Endothelial cell of umbilical vein (primary cell): ENCODE measurements around the gene SGCG. TPM values are rescaled to one million over a fixed set of nuclear protein-coding genes. Genes with fewer than 3 reads are reported as not detected.

Experiments used
- BruUV-seq: library from RNA; stranded (reverse); fragments of 400-500 nt; replicated peaks from 2 replicates; lab custom pipeline; 2021; lab: Mats Ljungman, UMichigan
- CTCF ChIA-PET: fragments of 300-600, 350-600 bp; sonication (Branson Sonifier 250); formaldehyde crosslinking; loops from one replicate; lab custom pipeline; 2021; ENCODE audit warnings: antibody characterized with exemption, inconsistent platforms; lab: Charles Lee
- POLR2A ChIA-PET: fragments of 300-600, 350-600 bp; sonication (Branson Sonifier 250); formaldehyde crosslinking; loops from one replicate; lab custom pipeline; 2021; ENCODE audit warnings: antibody characterized with exemption, inconsistent platforms; lab: Charles Lee
- DNase-seq: peaks from one replicate; pipeline ENCODE4 v3.0.0-alpha.2; 2011; ENCODE audit warnings: low read depth, low spot score
- FAIRE-seq: peaks from 2 replicates; lab custom pipeline; 2011; peaks lifted over from hg19 to GRCh38; lab: Jason Lieb, UNC
- H2AFZ ChIP-seq: 2 replicates; pipeline ENCODE4 v1.6.0; 2012; ENCODE audit warnings: low read depth, low read length, control low read depth, inconsistent platforms
- H3K27ac ChIP-seq: 2 replicates; pipeline ENCODE4 v1.5.1; 2011; ENCODE audit warnings: low read depth, mild to moderate bottlenecking, control low read depth, low read length, moderate library complexity; ENCODE audit not compliant: insufficient read depth
- H3K27me3 ChIP-seq, 2 experiments: 2 replicates each; pipeline versions ENCODE4 v1.6.0 to v1.6.1; 2011; ENCODE audit warnings: low read length in 2 of 2, mixed read lengths in 1 of 2; ENCODE audit not compliant: control insufficient read depth in 2 of 2, insufficient read depth in 2 of 2
- H3K36me3 ChIP-seq, 2 experiments: 2 replicates in 1 of 2; 3 replicates in 1 of 2; pipeline ENCODE4 v1.5.1; 2011; ENCODE audit warnings: low read length in 2 of 2, mild to moderate bottlenecking in 1 of 2, moderate library complexity in 1 of 2; ENCODE audit not compliant: control insufficient read depth in 2 of 2, insufficient read depth in 2 of 2; ENCODE audit errors: extremely low read depth in 1 of 2
- H3K4me1 ChIP-seq: 3 replicates; pipeline ENCODE4 v1.5.1; 2011; ENCODE audit warnings: mild to moderate bottlenecking, low read length; ENCODE audit not compliant: control insufficient read depth, insufficient read depth; ENCODE audit errors: extremely low read depth
- H3K4me2 ChIP-seq: 2 replicates; pipeline ENCODE4 v1.6.1; 2011; ENCODE audit warnings: low read length, control low read depth, mixed read lengths; ENCODE audit not compliant: insufficient read depth
- H3K4me3 ChIP-seq, 3 experiments: fragments of 200-600 bp in 1 of 3; sonication (generic), shearing (Covaris generic) in 1 of 3; replicated peaks in 1 of 3; 2 replicates each; pipeline ENCODE4 v1.5.1; 2011 to 2016; ENCODE audit warnings: control low read depth in 3 of 3, low read length in 3 of 3, mild to moderate bottlenecking in 2 of 3, inconsistent platforms in 1 of 3, low read depth in 1 of 3, moderate library complexity in 1 of 3; ENCODE audit not compliant: insufficient read depth in 1 of 3
- H3K79me2 ChIP-seq: 2 replicates; pipeline ENCODE4 v1.6.0; 2012; ENCODE audit warnings: low read length, inconsistent platforms; ENCODE audit not compliant: control insufficient read depth, insufficient read depth
- H3K9ac ChIP-seq: replicated peaks from 2 replicates; pipeline ENCODE3; 2011; ENCODE audit warnings: low read length, control low read depth; ENCODE audit not compliant: insufficient read depth; ENCODE audit errors: extremely low read depth
- H3K9me1 ChIP-seq: replicated peaks from 3 replicates; pipeline ENCODE4 v1.6.0; 2011; ENCODE audit warnings: mild to moderate bottlenecking, low read length; ENCODE audit not compliant: control insufficient read depth, insufficient read depth; ENCODE audit errors: extremely low read depth
- H3K9me3 ChIP-seq: replicated peaks from 2 replicates; pipeline ENCODE4 v1.5.1; 2012; ENCODE audit warnings: low read length, inconsistent platforms; ENCODE audit not compliant: control insufficient read depth, insufficient read depth
- H4K20me1 ChIP-seq: replicated peaks from 2 replicates; pipeline ENCODE3; 2011; ENCODE audit warnings: mild to moderate bottlenecking, low read length; ENCODE audit not compliant: control insufficient read depth, insufficient read depth; ENCODE audit errors: extremely low read depth
- CTCF ChIP-seq, 2 donors: IDR thresholded peaks; 1 replicate in 1 of 2; 2 replicates in 1 of 2; pipeline ENCODE4 v1.5.1; 2011; ENCODE audit warnings: low read length in 2 of 2, mild to moderate bottlenecking in 2 of 2, moderate library complexity in 2 of 2, control low read depth in 1 of 2, inconsistent platforms in 1 of 2, low read depth in 1 of 2; ENCODE audit not compliant: insufficient read depth in 1 of 2; ENCODE audit errors: extremely low read depth in 1 of 2
- EZH2 ChIP-seq: IDR thresholded peaks from 2 replicates; pipeline ENCODE4 v1.6.1; 2012; ENCODE audit warnings: borderline replicate concordance, low read depth, mild to moderate bottlenecking, moderate library complexity, low read length, inconsistent platforms; ENCODE audit not compliant: severe bottlenecking
- FOS ChIP-seq: IDR thresholded peaks from 2 replicates; pipeline ENCODE4 v1.6.1; 2011; ENCODE audit warnings: mild to moderate bottlenecking, low read length, moderate library complexity, borderline replicate concordance; ENCODE audit not compliant: insufficient read depth
- GATA2 ChIP-seq: IDR thresholded peaks from 2 replicates; pipeline ENCODE4 v1.7.0; 2011; ENCODE audit warnings: low read depth, mild to moderate bottlenecking, moderate library complexity, mixed read lengths, low read length; ENCODE audit not compliant: insufficient read length, insufficient read depth
- JUN ChIP-seq: IDR thresholded peaks from 2 replicates; pipeline ENCODE4 v1.6.1; 2011; ENCODE audit warnings: borderline replicate concordance, low read depth; ENCODE audit not compliant: insufficient read length, insufficient read depth
- MAX ChIP-seq: IDR thresholded peaks from 2 replicates; pipeline ENCODE4 v1.6.1; 2011; ENCODE audit not compliant: insufficient read depth, insufficient read length
- MYC ChIP-seq: IDR thresholded peaks from one replicate; pipeline ENCODE4 v1.6.1; 2011; ENCODE audit warnings: mild to moderate bottlenecking, low read depth, low read length
- POLR2A ChIP-seq: IDR thresholded peaks from 2 replicates; pipeline ENCODE4 v1.6.1; 2012; ENCODE audit warnings: low read depth, mild to moderate bottlenecking, control low read depth, low read length
- POLR2AphosphoS5 ChIP-seq: IDR thresholded peaks from 2 replicates; pipeline ENCODE4 v1.6.1; 2012; ENCODE audit warnings: low read depth, mild to moderate bottlenecking, control low read depth, low read length, moderate library complexity; ENCODE audit not compliant: insufficient read depth
- dilution Hi-C: fragments of 300-500 bp; cut with MboI; formaldehyde crosslinking; loops from one replicate; pipeline ENCODE4 v1.15.0; 2019; ENCODE audit warnings: low sequenced_read_pairs; ENCODE audit not compliant: extremely low pct_ligation_motif_present
- intact Hi-C: fragments of 100-400 bp; cut with micrococcal nuclease; formaldehyde crosslinking; loops from one replicate; pipeline ENCODE4 v1.10.0; 2022
- polyA plus RNA-seq, 4 experiments: library from polyadenylated mRNA; depleted of rRNA in 3 of 4; stranded (reverse) in 3 of 4; unstranded in 1 of 4; fragments of >200 nt; gene quantifications; 2 replicates each; pipeline versions ENCODE4 v1.2.1 to v1.2.3, GENCODE V29; 2011 to 2012; ENCODE audit warnings: missing spikeins in 1 of 4
- total RNA-seq: library from RNA; stranded (reverse); gene quantifications from 2 replicates; pipeline ENCODE4 v1.2.3, GENCODE V29; 2021

SGCG gene
- total and polyA plus RNA-seq, 2 donors (not counting 3 experiments of a cell fraction or from before 2014, with no cell fraction given), result 0.22 TPM; not detected in 1

- TF ChIP-seq JUN, result no peak
- no peak for TF ChIP-seq POLR2A
- TF ChIP-seq MAX, result no peak
- TF ChIP-seq GATA2, result no peak
- no peak for TF ChIP-seq POLR2AphosphoS5
- TF ChIP-seq EZH2, result no peak
- TF ChIP-seq FOS, result no peak
- TF ChIP-seq MYC, result no peak
- TF ChIP-seq CTCF (IDR thresholded peaks at IDR 0.05; ENCODE audit: extremely low read depth in 1 of 2, insufficient read depth in 1 of 2, low read depth in 1 of 2, low read length in 2 of 2), result no peak
- peak; percentile 12 for FAIRE-seq
- Histone ChIP-seq H4K20me1 (no peaks in the 10 kb centered on the region), H3K4me2 (no peak overlapping the region), H3K27ac (no peak overlapping the region), H2AFZ (no peak overlapping the region), H3K79me2 (peaks cover 53% of the 10 kb centered on the region), H3K4me1 (no peaks in the 10 kb centered on the region), H3K4me3 (no peak overlapping the region), H3K9me3 (no peaks in the 10 kb centered on the region), H3K27me3 (no peaks in the 10 kb centered on the region), H3K36me3 (peaks cover 18 to 32% of the 10 kb centered on the region in 2 experiments), H3K9ac (no peak overlapping the region), H3K9me1 (no peaks in the 10 kb centered on the region)
- no TSS peak for BruUV-seq
- no peak for DNase-seq
- CTCF ChIA-PET, result interaction anchor here (0.9 kb wide), 2 partner anchors 11 to 16 kb away, joined by 3 read pairs; no protein-coding TSS in a partner anchor
- intact Hi-C loops (no loop called here), dilution Hi-C loops (no loop called here)
- POLR2A ChIA-PET, result no interaction called here
Observed at GRCh38 chr13:23365652-23366051, 184.9 kb downstream of the SGCG start.
